Stimulated activated CD8-positive, alpha-beta memory T cell treated with anti-CD3 and anti-CD28 coated beads, Interleukin-7, amount 100 ng/mL, for 1 hour (primary cell): ENCODE results near the gene FKBP5.
"Not testable (repeated sequence)": the region's sequence is repeated elsewhere in the genome, so short reads cannot be mapped to it uniquely, and the experiment has no call there.

ENCODE experiments used
- DNase-seq, 2 donors: peaks; one replicate each; pipeline ENCODE4 v3.0.0-alpha.2; 2020; ENCODE audit warnings: low read depth in 2 of 2

The FKBP5 gene

DNA sequence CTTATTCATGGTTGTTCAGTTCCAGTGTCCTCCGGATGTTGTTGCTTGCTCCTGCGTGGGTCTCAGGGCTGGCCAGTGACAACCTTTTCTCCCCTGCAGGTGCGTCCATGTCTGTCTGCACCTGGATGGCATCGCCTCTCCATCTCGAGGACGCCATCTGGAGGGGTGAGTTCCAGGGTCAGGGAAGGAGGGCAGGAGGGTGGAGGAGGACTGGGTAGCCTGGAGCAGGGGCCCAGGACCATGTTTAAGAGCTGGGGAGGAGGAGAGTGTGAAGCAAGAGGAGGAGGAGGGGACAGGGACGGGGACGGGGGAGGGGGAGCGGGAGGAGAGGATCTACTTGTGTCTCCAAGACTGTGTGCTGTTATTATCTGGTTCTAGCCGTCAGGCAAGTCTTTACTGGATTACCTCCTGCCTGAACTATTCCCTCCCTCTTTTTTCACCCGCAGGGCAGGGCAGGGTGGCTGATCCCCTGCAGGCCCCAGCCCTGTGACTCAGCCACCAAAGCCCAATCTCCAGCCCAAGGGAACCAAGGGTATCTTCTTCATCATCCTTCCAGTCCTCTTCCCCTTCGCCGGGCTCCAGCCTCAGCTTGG is 143.8 kb downstream of the FKBP5 start:
- DNase-seq, result no peak

DNA sequence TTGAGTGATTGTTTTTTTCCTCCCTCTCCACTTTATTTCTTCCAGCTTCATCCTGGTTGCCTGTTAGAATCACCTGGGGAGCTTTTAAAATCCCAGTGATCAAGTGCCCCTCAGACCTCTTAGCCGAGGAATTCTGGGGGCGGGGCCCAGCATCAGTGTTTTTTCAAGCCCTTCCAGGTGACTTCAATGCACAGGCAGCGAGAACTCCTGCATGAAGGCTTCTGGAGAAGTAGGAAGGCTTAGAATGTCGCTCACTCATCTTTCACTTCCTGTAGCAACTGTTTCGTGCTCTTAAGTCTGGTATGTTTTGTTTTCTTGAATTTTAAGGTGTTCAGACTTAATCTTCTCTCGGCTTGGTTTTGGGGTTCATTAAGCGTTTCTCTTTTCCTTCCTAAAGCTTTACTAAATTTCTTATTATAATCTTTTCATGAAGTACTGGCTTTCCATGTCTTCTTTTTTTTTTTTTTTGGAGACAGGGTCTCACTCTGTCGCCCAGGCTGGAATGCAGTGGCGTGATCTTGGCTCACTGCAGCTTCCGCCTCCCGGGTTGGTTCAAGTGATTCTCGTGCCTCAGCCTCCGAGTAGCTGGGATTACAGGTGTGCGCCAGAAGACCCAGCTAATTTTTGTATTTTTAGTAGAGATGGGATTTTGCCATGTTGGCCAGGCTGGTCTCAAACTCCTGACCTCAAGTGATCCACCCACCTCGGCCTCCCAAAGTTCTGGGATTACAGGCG is 145.1 kb downstream of the FKBP5 start:
- DNase-seq, result no peak

DNA sequence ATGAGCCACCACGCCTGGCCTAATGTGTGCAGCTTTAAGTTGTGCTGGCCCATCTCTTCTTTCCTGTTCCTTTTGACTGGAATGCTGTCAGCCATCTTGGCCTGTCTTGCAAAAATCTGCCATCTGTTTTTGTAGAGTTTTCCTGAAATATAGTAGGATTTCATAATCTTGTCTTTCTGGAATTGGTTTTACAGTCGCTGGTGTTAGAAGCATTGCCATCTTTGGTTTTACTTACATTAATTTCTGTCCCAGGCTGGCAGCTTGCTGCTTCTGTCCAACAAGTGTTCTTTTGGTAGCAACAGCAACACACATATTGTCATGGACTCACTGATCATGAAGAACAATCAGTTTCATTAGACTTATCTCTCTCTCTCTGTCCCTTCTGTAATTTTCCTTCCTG is 146.9 kb downstream of the FKBP5 start:
- no peak for DNase-seq

DNA sequence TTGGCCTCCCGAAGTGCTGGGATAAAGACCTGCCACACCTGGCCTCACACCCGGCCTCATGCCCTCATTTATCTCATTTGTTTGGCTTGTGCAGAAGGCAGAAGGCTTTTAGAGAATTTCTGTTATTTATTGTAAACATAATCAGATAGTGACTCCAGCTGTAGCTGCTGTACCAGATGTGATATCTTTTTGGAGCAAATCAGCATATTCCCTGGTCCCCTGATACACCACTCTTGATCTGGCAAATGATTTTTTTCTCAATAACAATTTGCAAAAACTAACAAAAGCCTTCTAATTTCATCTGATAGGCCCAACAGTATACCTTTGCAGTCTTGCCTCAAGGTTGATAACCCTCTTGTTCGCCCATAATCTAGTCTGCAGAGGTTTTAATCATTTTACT is 149.5 kb downstream of the FKBP5 start:
- DNase-seq, result no peak

DNA sequence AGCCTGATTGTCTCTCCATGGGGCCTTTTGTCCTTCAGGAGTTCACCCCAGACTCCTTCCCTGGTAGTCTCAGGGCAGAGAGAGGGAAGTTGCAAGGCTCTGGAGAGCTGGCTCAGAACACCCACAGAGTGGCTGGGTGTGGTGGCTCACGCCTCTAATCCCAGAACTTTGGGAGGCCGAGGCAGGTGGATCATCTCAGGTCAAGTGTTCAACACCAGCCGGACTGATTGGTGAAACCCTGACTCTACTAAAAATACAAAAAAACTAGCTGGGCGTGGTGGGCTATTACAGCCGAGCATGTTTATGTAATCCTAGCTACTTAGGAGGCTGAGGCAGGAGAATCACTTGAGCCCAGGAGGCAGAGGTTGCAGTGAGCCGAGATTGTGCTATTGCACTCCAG is 152.9 kb downstream of the FKBP5 start:
- not testable (repeated sequence) for DNase-seq

DNA sequence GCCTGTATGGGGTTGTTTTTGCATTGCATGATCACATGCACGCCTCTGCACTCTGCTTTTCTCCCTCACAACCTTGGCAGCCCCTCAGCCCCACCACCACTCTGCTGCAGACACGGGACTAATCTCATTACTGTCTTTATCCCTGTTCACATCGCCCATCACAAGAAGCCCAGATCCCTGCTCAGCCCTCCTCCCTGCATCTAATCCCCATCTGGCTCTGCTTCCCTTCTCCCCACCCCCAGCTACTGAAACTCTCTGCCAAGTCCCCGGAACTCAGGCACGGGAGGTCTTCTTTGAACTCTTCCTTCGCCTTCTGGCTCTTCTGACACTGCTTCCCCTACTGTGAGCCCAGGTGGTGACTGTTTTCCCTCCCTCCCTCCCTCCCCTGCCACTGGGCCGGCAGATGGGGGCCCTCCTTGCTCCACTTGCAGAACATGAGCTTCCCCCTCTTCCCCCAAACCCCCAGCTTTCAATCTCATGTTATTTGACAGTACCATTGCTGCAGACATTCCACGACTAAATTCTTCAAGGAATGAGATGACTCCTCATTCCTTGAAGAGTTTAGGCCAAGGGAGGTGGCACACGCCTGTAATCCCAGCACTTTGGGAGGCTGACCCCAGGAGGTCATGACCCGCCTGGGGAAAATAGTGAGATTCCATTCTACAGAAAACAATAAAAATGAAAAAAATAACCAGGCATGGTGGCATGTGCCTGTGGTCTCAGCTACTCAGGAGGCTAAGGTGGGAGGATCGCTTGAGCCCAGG is 154.1 kb downstream of the FKBP5 start:
- DNase-seq, result no peak

DNA sequence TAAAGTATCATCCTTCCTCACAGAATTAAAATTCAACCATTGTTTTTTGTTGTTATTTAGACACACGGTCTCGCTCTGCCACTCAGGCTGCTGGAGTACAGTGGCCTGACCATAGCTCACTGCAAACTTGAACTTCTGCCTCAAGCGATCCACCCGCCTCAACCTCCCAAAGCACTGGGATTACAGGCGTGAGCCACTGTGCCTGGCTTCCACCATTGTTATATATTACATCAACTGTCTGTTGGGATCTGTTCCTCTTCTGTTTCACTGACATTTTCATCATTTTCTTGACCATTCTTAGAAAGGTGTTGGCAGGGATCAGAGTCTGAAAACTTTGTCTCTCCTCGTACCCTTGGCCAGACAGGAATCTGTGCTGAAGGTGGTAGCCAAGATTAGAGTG is 154.7 kb downstream of the FKBP5 start:
- DNase-seq, result no peak

DNA sequence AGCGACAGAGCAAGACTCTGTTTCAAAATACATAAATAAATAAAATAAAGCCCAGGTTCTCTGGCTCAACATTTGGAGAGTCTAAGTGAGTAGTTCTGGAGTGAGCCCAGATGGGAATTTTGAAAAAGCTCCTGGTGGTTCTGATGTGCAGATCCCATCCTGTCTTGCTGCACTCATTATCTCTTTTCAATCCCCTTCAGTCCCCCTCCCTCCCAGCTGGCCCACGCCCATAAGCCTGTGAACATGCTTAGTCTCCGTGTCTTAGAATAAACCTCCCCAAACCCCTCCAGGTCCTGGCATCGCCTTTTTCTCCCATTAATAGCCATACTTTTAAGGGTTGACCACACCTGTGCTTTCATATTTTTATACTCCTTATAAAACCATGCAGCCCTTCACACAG is 156.6 kb downstream of the FKBP5 start:
- DNase-seq, result no peak

DNA sequence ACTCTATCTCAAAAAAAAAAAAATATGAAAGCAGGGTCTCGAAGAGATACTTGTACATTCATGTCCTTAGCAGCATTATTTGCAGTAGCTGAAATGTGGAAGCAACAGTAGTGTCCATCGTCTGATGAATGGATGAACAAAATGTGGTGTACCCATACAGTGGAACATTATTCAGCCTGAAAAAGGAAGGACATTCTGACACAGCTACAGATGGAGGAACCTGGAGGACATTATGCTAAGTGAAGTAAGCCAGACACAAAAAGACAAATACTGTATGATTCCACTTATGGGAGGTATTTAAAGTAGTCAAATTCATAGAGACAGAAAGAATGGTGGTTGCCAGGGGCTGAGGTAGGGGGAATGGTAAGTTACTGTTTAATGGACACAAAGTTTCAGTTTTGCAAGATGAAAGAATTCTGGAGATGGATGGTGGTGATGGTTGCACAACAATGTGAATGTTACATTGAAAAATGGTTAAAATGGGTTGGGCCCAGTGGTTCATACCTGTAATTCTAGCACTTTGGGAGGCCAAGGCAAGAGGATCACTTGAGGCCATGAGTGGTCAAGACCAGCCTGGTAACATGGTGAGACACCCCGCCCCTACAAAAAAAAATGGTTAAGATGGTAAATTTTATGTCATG is 164.2 kb downstream of the FKBP5 start:
- no peak for DNase-seq
